ENCODE measurements around the gene CCDC88C.
"Not testable (repeated sequence)": the region's sequence is repeated elsewhere in the genome, so short reads cannot be mapped to it uniquely, and the experiment has no call there.

DNA sequence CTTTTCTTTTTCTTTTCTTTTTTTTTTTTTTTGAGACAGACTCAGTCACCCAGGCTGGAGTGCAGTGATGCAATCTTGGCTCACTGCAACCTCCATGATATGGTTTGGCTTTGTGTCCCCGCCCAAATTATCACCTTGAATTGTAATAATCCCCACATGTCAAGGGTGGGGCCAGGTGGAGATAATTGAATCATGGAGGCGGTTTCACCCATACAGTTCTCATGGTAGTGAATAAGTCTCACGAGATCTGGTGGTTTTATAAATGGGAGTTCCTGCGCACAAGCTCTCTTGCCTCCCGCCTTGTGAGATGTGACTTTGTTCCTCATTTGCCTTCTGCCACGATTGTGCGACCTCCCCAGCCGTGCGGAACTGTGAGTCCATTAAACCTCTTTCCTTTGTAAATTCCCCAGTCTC is 7.9 kb upstream of the CCDC88C start:
- TF ChIP-seq, protein P1, sequence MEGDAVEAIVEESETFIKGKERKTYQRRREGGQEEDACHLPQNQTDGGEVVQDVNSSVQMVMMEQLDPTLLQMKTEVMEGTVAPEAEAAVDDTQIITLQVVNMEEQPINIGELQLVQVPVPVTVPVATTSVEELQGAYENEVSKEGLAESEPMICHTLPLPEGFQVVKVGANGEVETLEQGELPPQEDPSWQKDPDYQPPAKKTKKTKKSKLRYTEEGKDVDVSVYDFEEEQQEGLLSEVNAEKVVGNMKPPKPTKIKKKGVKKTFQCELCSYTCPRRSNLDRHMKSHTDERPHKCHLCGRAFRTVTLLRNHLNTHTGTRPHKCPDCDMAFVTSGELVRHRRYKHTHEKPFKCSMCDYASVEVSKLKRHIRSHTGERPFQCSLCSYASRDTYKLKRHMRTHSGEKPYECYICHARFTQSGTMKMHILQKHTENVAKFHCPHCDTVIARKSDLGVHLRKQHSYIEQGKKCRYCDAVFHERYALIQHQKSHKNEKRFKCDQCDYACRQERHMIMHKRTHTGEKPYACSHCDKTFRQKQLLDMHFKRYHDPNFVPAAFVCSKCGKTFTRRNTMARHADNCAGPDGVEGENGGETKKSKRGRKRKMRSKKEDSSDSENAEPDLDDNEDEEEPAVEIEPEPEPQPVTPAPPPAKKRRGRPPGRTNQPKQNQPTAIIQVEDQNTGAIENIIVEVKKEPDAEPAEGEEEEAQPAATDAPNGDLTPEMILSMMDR (IDR thresholded peaks at IDR 0.05): not testable (repeated sequence)
- TF ChIP-seq ZNF138 (CRISPR knock-in tag; conservative IDR thresholded peaks at IDR 0.05); NFYB (CRISPR knock-in tag; conservative IDR thresholded peaks at IDR 0.05; ENCODE audit: low read depth); TCF7 (CRISPR knock-in tag; IDR thresholded peaks at IDR 0.05; ENCODE audit: low read depth); ZNF232 (CRISPR knock-in tag; IDR thresholded peaks at IDR 0.05); NR3C1 (CRISPR knock-in tag; conservative IDR thresholded peaks at IDR 0.05; ENCODE audit: low read depth); CBFB (CRISPR knock-in tag; IDR thresholded peaks at IDR 0.05; ENCODE audit: low read depth); NR2C2 (CRISPR knock-in tag; IDR thresholded peaks at IDR 0.05); SP1 (CRISPR knock-in tag; conservative IDR thresholded peaks at IDR 0.05); ZNF423 (CRISPR knock-in tag; IDR thresholded peaks at IDR 0.05); FOXJ3 (CRISPR knock-in tag; IDR thresholded peaks at IDR 0.05; ENCODE audit: borderline replicate concordance); PRRX2 (CRISPR knock-in tag; IDR thresholded peaks at IDR 0.05): not testable (repeated sequence)
- TF ChIP-seq, protein P2, sequence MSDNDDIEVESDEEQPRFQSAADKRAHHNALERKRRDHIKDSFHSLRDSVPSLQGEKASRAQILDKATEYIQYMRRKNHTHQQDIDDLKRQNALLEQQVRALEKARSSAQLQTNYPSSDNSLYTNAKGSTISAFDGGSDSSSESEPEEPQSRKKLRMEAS (CRISPR knock-in tag; IDR thresholded peaks at IDR 0.05): not testable (repeated sequence)
